GM23338 (cell line): Measurements from ENCODE around the gene CDHR2.

Experiments used
- CREB1 ChIP-seq: fragments of 250-450 bp; sonication (Bioruptor Pico); IDR thresholded peaks from 2 replicates; pipeline ENCODE4 v1.5.0; 2020; ENCODE audit warnings: low read depth, mild to moderate bottlenecking, moderate library complexity
- EZH2 ChIP-seq: fragments of 200-600 bp; sonication (generic); IDR thresholded peaks from one replicate; pipeline ENCODE4 v1.8.0; 2017; ENCODE audit warnings: antibody characterized with exemption, mild to moderate bottlenecking, low read depth; ENCODE audit not compliant: unreplicated experiment
- EZH2phosphoT487 ChIP-seq: fragments of 200-600 bp; sonication (generic); IDR thresholded peaks from one replicate; pipeline ENCODE4 v1.8.1; 2018; ENCODE audit warnings: antibody characterized with exemption; ENCODE audit not compliant: unreplicated experiment
- JUNB ChIP-seq: IDR thresholded peaks from one replicate; pipeline ENCODE4 v1.6.1; 2016; ENCODE audit warnings: antibody characterized with exemption; ENCODE audit not compliant: unreplicated experiment
- NANOG ChIP-seq: IDR thresholded peaks from 2 replicates; pipeline ENCODE4 v1.6.1; 2016; ENCODE audit warnings: antibody characterized with exemption, borderline replicate concordance
- POLR2AphosphoS5 ChIP-seq: IDR thresholded peaks from 2 replicates; pipeline ENCODE4 v1.6.1; 2016; ENCODE audit warnings: antibody characterized with exemption, low read depth
- STAT1 ChIP-seq: IDR thresholded peaks from one replicate; pipeline ENCODE4 v1.6.1; 2016; ENCODE audit warnings: antibody characterized with exemption; ENCODE audit not compliant: unreplicated experiment
- ZNF114 ChIP-seq: fragments of 250-450 bp; sonication (Bioruptor Pico); IDR thresholded peaks from 2 replicates; pipeline ENCODE4 v1.5.0; 2020; ENCODE audit warnings: mild to moderate bottlenecking, moderate library complexity
- TF ChIP-seq, protein P1 (sequence below), 2 experiments: fragments of 200-600 bp in 1 of 2; sonication (generic) in 1 of 2; conservative IDR thresholded peaks; 2 replicates each; pipeline versions ENCODE4 v1.5.1 to v1.6.1; 2016 to 2017; ENCODE audit warnings: antibody characterized with exemption in 2 of 2, low read depth in 2 of 2, mild to moderate bottlenecking in 2 of 2, moderate library complexity in 1 of 2
- TF ChIP-seq, protein P2 (sequence below): IDR thresholded peaks from one replicate; pipeline ENCODE4 v1.6.1; 2018; ENCODE audit warnings: antibody characterized with exemption; ENCODE audit not compliant: unreplicated experiment

DNA sequence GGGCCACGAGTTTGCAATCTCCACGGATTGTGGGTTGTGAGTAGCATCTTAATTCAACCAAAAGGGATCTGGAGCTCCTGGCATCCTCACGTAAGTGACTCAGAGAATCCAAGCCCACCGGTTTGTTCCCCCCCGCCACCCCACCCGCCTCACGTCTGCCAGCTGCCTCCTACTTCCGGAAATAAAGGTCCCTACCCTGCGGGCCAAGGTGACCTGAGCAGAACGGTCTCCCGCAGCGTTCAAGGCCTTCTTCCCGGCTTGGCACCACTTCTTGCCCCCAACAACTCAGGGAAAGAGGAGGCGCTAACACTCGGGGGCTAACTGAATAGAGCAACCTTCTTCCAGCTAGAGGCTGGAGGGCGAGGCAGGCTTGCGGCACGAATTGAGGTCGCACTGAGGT, 69.6 kb downstream of the CDHR2 start:
- TF ChIP-seq, protein P1, sequence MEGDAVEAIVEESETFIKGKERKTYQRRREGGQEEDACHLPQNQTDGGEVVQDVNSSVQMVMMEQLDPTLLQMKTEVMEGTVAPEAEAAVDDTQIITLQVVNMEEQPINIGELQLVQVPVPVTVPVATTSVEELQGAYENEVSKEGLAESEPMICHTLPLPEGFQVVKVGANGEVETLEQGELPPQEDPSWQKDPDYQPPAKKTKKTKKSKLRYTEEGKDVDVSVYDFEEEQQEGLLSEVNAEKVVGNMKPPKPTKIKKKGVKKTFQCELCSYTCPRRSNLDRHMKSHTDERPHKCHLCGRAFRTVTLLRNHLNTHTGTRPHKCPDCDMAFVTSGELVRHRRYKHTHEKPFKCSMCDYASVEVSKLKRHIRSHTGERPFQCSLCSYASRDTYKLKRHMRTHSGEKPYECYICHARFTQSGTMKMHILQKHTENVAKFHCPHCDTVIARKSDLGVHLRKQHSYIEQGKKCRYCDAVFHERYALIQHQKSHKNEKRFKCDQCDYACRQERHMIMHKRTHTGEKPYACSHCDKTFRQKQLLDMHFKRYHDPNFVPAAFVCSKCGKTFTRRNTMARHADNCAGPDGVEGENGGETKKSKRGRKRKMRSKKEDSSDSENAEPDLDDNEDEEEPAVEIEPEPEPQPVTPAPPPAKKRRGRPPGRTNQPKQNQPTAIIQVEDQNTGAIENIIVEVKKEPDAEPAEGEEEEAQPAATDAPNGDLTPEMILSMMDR (conservative IDR thresholded peaks at IDR 0.05; ENCODE audit: low read depth in 2 of 2) = no peak
- TF ChIP-seq EZH2 (no peak), JUNB (no peak), POLR2AphosphoS5 (no peak), STAT1 (no peak), NANOG (no peak), CREB1 (CRISPR knock-in tag) (no peak), EZH2phosphoT487 (no peak), ZNF114 (CRISPR knock-in tag) (no peak)
- TF ChIP-seq, protein P2, sequence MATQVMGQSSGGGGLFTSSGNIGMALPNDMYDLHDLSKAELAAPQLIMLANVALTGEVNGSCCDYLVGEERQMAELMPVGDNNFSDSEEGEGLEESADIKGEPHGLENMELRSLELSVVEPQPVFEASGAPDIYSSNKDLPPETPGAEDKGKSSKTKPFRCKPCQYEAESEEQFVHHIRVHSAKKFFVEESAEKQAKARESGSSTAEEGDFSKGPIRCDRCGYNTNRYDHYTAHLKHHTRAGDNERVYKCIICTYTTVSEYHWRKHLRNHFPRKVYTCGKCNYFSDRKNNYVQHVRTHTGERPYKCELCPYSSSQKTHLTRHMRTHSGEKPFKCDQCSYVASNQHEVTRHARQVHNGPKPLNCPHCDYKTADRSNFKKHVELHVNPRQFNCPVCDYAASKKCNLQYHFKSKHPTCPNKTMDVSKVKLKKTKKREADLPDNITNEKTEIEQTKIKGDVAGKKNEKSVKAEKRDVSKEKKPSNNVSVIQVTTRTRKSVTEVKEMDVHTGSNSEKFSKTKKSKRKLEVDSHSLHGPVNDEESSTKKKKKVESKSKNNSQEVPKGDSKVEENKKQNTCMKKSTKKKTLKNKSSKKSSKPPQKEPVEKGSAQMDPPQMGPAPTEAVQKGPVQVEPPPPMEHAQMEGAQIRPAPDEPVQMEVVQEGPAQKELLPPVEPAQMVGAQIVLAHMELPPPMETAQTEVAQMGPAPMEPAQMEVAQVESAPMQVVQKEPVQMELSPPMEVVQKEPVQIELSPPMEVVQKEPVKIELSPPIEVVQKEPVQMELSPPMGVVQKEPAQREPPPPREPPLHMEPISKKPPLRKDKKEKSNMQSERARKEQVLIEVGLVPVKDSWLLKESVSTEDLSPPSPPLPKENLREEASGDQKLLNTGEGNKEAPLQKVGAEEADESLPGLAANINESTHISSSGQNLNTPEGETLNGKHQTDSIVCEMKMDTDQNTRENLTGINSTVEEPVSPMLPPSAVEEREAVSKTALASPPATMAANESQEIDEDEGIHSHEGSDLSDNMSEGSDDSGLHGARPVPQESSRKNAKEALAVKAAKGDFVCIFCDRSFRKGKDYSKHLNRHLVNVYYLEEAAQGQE = no peak
